H1 (cell line): ENCODE measurements around the gene CDC73.

Experiments
- ATF2 ChIP-seq: IDR thresholded peaks from 2 replicates; pipeline ENCODE4 v1.6.1; 2012; ENCODE audit warnings: low read length, inconsistent platforms
- CTCF ChIP-seq, 3 experiments: IDR thresholded peaks; 1 replicate in 2 of 3; 2 replicates in 1 of 3; pipeline versions ENCODE4 v1.5.1 to v1.6.1; 2011; ENCODE audit warnings: low read length in 3 of 3, mild to moderate bottlenecking in 3 of 3, inconsistent platforms in 2 of 3, low read depth in 1 of 3, moderate library complexity in 1 of 3; ENCODE audit not compliant: insufficient read depth in 1 of 3; ENCODE audit errors: control extremely low read depth in 1 of 3
- JUND ChIP-seq: IDR thresholded peaks from 2 replicates; pipeline ENCODE4 v1.6.1; 2011; ENCODE audit warnings: mild to moderate bottlenecking, improper control_type of control experiment, low read length
- USF2 ChIP-seq: IDR thresholded peaks from 2 replicates; pipeline ENCODE4 v1.6.1; 2011; ENCODE audit warnings: low read length, improper control_type of control experiment

- TF ChIP-seq ATF2: no peak
- TF ChIP-seq CTCF (IDR thresholded peaks at IDR 0.05; ENCODE audit: control extremely low read depth in 1 of 3, insufficient read depth in 1 of 3, low read depth in 1 of 3, low read length in 3 of 3): no peak
- no peak for TF ChIP-seq USF2
- TF ChIP-seq JUND: no peak
Observed at GRCh38 chr1:193181536-193181935, 59.7 kb downstream of the CDC73 start.
